ENCODE results near the gene PIGT.

Gene PIGT

DNA sequence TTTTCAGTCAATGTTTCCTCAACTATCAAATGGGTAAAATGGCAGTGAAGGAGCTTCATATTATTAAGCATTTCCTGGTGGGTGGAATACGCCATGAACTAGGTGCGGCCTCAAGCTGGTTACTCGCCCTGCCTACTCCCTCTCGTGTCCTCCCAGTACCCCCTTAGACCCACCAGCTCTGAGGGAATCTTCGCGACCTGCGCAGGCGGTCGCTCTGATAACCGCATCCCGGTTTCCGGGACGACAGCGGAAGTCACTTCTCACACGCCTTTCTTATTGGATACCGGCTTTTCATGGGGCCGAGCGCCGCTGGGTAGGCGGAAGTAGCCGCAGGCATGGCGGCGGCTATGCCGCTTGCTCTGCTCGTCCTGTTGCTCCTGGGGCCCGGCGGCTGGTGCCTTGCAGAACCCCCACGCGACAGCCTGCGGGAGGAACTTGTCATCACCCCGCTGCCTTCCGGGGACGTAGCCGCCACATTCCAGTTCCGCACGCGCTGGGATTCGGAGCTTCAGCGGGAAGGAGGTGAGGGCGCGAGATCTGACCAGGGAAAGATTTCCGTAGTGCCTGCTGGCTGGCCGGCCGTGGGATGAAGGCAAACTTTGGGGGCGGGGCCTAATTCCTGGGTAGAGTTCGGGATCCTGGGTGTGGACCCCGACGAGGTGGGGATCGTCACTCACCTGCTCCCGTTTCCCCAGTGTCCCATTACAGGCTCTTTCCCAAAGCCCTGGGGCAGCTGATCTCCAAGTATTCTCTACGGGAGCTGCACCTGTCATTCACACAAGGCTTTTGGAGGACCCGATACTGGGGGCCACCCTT lies at the start of gene PIGT:
TSS of gene PIGT (plus strand) at position 320 of the 816 bp plus-strand sequence. CDS start at position 336, 16 bp downstream.
- peaks cover 25 to 42% of the 10 kb centered on the region in 2 donors for H3K36me3 Mint-ChIP-seq
- no peaks in the 10 kb centered on the region for H3K9me3 Mint-ChIP-seq
- H3K27me3 Mint-ChIP-seq = no peaks in the 10 kb centered on the region
- H3K4me3 Mint-ChIP-seq = peak within 1 kb of the TSS; percentile 94 to 96
- ATAC-seq (replicated peaks) (peak; percentile 91 to 93), DNase-seq (peak; percentile 85)
- H3K4me1 Mint-ChIP-seq = peaks cover 26 to 50% of the 10 kb centered on the region in 2 donors
- peak within 1 kb of the TSS; percentile 98 for H3K27ac Mint-ChIP-seq

DNA sequence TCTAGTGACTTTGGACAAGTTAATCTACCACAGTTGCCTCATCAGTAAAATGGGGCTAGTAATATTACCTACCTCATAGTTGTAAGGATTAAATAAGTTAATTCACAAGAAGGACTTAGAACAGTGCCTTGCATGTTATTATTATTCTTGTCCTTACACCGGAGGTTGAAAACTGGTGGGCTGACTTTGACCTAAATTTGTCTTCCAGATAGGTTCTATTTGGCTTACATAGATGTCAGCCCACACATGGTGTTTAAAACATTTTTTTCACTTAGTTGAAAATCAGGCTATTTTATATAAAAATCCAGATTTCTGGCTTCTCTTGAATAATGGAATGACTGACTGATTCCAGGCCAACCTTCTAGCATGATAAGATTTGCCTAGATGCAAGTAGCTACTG lies 49.7 kb upstream of the PIGT start:
- H3K36me3 Mint-ChIP-seq = peaks cover 37 to 48% of the 10 kb centered on the region in 2 donors
- H3K27me3 Mint-ChIP-seq = no peaks in the 10 kb centered on the region
- H3K9me3 Mint-ChIP-seq = no peaks in the 10 kb centered on the region
- no peak overlapping the region for H3K4me3 Mint-ChIP-seq
- no peak overlapping the region for H3K27ac Mint-ChIP-seq
- DNase-seq (no peak), ATAC-seq (replicated peaks) (no peak)
- peaks cover 60 to 75% of the 10 kb centered on the region in 2 donors for H3K4me1 Mint-ChIP-seq

DNA sequence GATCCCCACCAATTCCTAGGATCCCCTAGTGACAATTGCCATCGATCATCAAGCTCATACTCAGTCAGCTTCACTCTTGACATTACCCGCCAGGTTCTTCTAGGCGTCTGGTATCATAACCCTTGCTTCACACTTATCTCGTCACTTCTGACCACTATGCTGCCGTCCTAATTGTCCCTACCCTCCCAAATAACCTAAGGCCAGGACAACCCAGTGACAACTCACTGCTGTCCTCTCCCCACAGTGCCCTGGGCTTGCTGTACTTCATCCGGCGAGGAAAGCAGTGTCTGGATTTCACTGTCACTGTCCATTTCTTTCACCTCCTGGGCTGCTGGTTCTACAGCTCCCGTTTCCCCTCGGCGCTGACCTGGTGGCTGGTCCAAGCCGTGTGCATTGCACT lies 49.3 kb upstream of the PIGT start:
- H3K9me3 Mint-ChIP-seq = no peaks in the 10 kb centered on the region
- H3K27ac Mint-ChIP-seq = peak overlapping the region; percentile 98
- H3K4me1 Mint-ChIP-seq = peaks cover 63 to 76% of the 10 kb centered on the region in 2 donors
- H3K27me3 Mint-ChIP-seq = no peaks in the 10 kb centered on the region
- ATAC-seq (replicated peaks) (no peak), DNase-seq (no peak)
- peak overlapping the region in 1 of 2 donors; percentile 21 for H3K4me3 Mint-ChIP-seq
- peaks cover 37 to 51% of the 10 kb centered on the region in 2 donors for H3K36me3 Mint-ChIP-seq

- H3K27me3 Mint-ChIP-seq = no peaks in the 10 kb centered on the region
- no peak for ATAC-seq (replicated peaks)
- H3K4me3 Mint-ChIP-seq = peak overlapping the region; percentile 19 to 21
- H3K27ac Mint-ChIP-seq = peak overlapping the region; percentile 98
- peaks cover 65 to 79% of the 10 kb centered on the region in 2 donors for H3K4me1 Mint-ChIP-seq
- H3K36me3 Mint-ChIP-seq = peaks cover 37 to 55% of the 10 kb centered on the region in 2 donors
- no peak for DNase-seq
- no peaks in the 10 kb centered on the region for H3K9me3 Mint-ChIP-seq
Observed at GRCh38 chr20:45367126-45367525, 48.8 kb upstream of the PIGT start.

DNA sequence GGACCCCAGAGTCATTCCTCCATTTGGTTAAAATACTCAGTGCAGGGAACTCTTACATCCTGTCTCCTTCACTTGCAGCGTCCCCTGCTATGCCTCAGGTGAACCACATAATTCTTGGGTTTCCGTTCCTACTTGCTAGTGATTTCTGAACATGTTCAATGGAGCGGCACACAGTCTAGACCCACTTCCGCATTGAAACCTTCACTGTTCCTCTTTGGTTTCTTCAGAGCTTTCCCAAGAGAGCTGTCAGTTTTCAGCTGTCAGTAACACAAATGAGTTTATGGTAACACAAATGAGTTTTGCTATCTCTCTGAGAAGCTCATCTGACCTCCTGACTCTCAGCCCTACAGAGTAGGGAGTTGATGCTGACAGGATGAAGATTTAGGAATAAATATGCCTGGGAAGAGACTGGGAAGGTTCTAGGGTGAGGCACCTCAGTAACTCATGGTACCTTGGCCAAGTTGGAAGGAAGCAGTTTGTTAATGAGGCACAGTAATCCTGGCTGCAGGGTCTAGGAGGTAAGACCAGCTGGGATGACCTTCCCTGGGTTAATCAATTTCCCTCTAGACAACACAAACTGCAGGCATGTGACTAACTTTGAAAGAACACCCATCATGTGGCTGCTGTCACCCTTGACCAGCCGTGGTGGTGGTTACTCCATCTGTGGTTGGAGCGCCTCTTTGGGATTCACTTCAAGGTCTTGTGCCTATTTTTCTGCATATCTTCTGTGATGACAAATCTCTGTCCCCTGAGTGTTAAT lies 47.5 kb upstream of the PIGT start:
- Mint-ChIP-seq H3K4me1 (peaks cover 68 to 86% of the 10 kb centered on the region in 2 donors), H3K4me3 (peak overlapping the region; percentile 68), H3K27ac (peak overlapping the region; percentile 98), H3K27me3 (no peaks in the 10 kb centered on the region), H3K36me3 (peaks cover 37 to 59% of the 10 kb centered on the region in 2 donors), H3K9me3 (no peaks in the 10 kb centered on the region)
- ATAC-seq (replicated peaks) (peak; percentile 84 to 85), DNase-seq (peak; percentile 82)

GRCh38 chr20:45370571-45371160 lies 45.3 kb upstream of the PIGT start:
- peaks cover 59 to 84% of the 10 kb centered on the region in 2 donors for H3K4me1 Mint-ChIP-seq
- peaks cover 34 to 59% of the 10 kb centered on the region in 2 donors for H3K36me3 Mint-ChIP-seq
- DNase-seq = no peak
- no peak for ATAC-seq (replicated peaks)
- H3K9me3 Mint-ChIP-seq = no peaks in the 10 kb centered on the region
- peak overlapping the region; percentile 28 for H3K27ac Mint-ChIP-seq
- peak overlapping the region in 1 of 2 donors; percentile 16 for H3K4me3 Mint-ChIP-seq
- no peaks in the 10 kb centered on the region for H3K27me3 Mint-ChIP-seq

- DNase-seq (no peak), ATAC-seq (replicated peaks) (no peak)
- Mint-ChIP-seq H3K27me3 (no peaks in the 10 kb centered on the region), H3K4me3 (peak overlapping the region; percentile 70 to 81), H3K4me1 (peaks cover 47 to 71% of the 10 kb centered on the region in 2 donors), H3K27ac (no peak overlapping the region), H3K36me3 (peaks cover 22 to 47% of the 10 kb centered on the region in 2 donors), H3K9me3 (no peaks in the 10 kb centered on the region)
Observed at GRCh38 chr20:45372241-45372640, 43.7 kb upstream of the PIGT start.

DNA sequence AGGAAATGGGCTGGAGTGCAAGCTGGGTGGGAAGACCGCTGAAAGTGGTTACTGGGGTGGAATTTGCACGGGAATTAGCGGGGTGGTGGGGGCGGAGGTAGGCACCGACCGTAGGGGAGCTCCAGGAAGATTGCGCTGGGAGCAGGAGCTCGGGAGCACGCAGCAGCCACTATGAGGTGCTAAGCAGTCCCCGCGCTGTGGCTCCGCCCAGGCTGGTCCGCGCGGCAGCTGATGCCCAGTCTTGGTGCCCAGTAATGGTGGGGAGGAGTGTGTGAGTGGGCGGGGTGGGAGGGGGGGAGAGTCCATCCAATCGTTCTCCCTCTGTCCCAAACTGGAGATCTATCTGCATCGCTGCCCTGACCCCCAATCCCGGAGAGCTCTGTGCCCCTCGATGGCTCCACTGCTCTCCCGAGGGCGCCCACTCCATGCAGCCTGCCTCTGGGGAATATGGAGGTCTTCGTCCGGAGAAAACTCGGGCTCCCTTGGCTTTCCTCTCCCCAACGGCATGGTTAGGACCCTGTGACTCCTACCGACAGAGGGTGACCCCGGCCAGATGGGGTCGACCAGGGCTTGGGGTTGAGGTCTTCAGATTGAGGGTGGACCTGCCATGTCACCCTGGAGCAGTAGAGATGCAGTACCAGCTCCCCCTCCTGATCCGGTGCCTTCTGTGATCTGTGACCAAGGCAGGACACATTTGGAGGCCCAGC lies 43.1 kb upstream of the PIGT start:
- H3K9me3 Mint-ChIP-seq = no peaks in the 10 kb centered on the region
- peaks cover 42 to 66% of the 10 kb centered on the region in 2 donors for H3K4me1 Mint-ChIP-seq
- no peaks in the 10 kb centered on the region for H3K27me3 Mint-ChIP-seq
- H3K27ac Mint-ChIP-seq = peak overlapping the region; percentile 14
- ATAC-seq (replicated peaks) (no peak), DNase-seq (no peak)
- H3K4me3 Mint-ChIP-seq = peak overlapping the region; percentile 81 to 88
- peaks cover 19 to 42% of the 10 kb centered on the region in 2 donors for H3K36me3 Mint-ChIP-seq

- Mint-ChIP-seq H3K4me1 (peaks cover 39 to 65% of the 10 kb centered on the region in 2 donors), H3K27me3 (no peaks in the 10 kb centered on the region)
- peak; percentile 90 for ATAC-seq (replicated peaks)
Observed at GRCh38 chr20:45373353-45374100, 42.4 kb upstream of the PIGT start.

GRCh38 chr20:45374101-45374467 lies 41.9 kb upstream of the PIGT start:
- Mint-ChIP-seq H3K4me3 (peak overlapping the region; percentile 81 to 88), H3K4me1 (peaks cover 34 to 63% of the 10 kb centered on the region in 2 donors), H3K27ac (peak overlapping the region; percentile 88), H3K27me3 (no peaks in the 10 kb centered on the region), H3K9me3 (no peaks in the 10 kb centered on the region), H3K36me3 (peaks cover 19 to 34% of the 10 kb centered on the region in 2 donors)
- no peak for DNase-seq
- no peak for ATAC-seq (replicated peaks)

More at GRCh38 chr20:45373353-45374100, 42.4 kb upstream of the PIGT start:
- H3K4me3 Mint-ChIP-seq = peak overlapping the region; percentile 81 to 88
- no peaks in the 10 kb centered on the region for H3K9me3 Mint-ChIP-seq
- peak overlapping the region; percentile 88 for H3K27ac Mint-ChIP-seq
- peaks cover 19 to 35% of the 10 kb centered on the region in 2 donors for H3K36me3 Mint-ChIP-seq
- DNase-seq = peak; percentile 82

GRCh38 chr20:45374966-45375365 lies 41.0 kb upstream of the PIGT start:
- no peaks in the 10 kb centered on the region for H3K9me3 Mint-ChIP-seq
- DNase-seq (no peak), ATAC-seq (replicated peaks) (no peak)
- no peak overlapping the region for H3K4me3 Mint-ChIP-seq
- H3K27ac Mint-ChIP-seq = no peak overlapping the region
- H3K4me1 Mint-ChIP-seq = peaks cover 33 to 58% of the 10 kb centered on the region in 2 donors
- H3K27me3 Mint-ChIP-seq = no peaks in the 10 kb centered on the region
- peaks cover 18 to 36% of the 10 kb centered on the region in 2 donors for H3K36me3 Mint-ChIP-seq

- Mint-ChIP-seq H3K9me3 (no peaks in the 10 kb centered on the region), H3K27me3 (no peaks in the 10 kb centered on the region), H3K4me1 (peaks cover 16 to 40% of the 10 kb centered on the region in 2 donors), H3K4me3 (no peak overlapping the region), H3K36me3 (peaks cover 19 to 33% of the 10 kb centered on the region in 2 donors), H3K27ac (no peak overlapping the region)
- DNase-seq (no peak), ATAC-seq (replicated peaks) (no peak)
Observed at GRCh38 chr20:45377269-45377668, 38.7 kb upstream of the PIGT start.

- H3K27me3 Mint-ChIP-seq = no peaks in the 10 kb centered on the region
- DNase-seq (no peak), ATAC-seq (replicated peaks) (no peak)
- peaks cover 19 to 32% of the 10 kb centered on the region in 2 donors for H3K36me3 Mint-ChIP-seq
- peaks cover 9 to 31% of the 10 kb centered on the region in 2 donors for H3K4me1 Mint-ChIP-seq
- no peaks in the 10 kb centered on the region for H3K9me3 Mint-ChIP-seq
- H3K27ac Mint-ChIP-seq = no peak within 1 kb of the TSS
- no peak within 1 kb of the TSS for H3K4me3 Mint-ChIP-seq
Observed at GRCh38 chr20:45378191-45378590, 37.8 kb upstream of the PIGT start, which contains the start of gene TP53TG5. Gene TP53TG5, minus strand, starts transcription at chr20:45378325. Its CDS starts 89 bp downstream, at chr20:45378236.
